Cardiac muscle cell (in vitro differentiated cells and primary cell): ENCODE results near the gene EIF2A. TPM values are rescaled to one million over a fixed set of nuclear protein-coding genes. Genes with fewer than 3 reads are reported as not detected.

Source experiments
- DNase-seq, 2 donors: peaks; one replicate each; pipeline versions ENCODE4 v3.0.0 to v3.0.0-alpha.2; 2010 to 2017; ENCODE audit warnings: low read depth in 1 of 2, low spot score in 1 of 2
- H3K27ac ChIP-seq: fragments of 200-600 bp; sonication (generic); 2 replicates; pipeline ENCODE4 v1.5.1; 2016
- H3K27me3 ChIP-seq: fragments of 200-600 bp; sonication (generic); 2 replicates; pipeline ENCODE4 v1.6.0; 2016; ENCODE audit warnings: control low read depth
- H3K36me3 ChIP-seq: fragments of 200-600 bp; sonication (generic); 2 replicates; pipeline ENCODE4 v1.5.1; 2016; ENCODE audit warnings: control low read depth
- H3K4me1 ChIP-seq: fragments of 200-600 bp; sonication (generic); 2 replicates; pipeline ENCODE4 v1.8.1; 2017; ENCODE audit warnings: low read depth, mild to moderate bottlenecking, mixed run types
- H3K4me3 ChIP-seq: fragments of 200-600 bp; sonication (generic); 2 replicates; pipeline ENCODE4 v1.5.1; 2016; ENCODE audit warnings: mild to moderate bottlenecking
- H3K9me3 ChIP-seq: fragments of 200-600 bp; sonication (generic); 2 replicates; pipeline ENCODE4 v1.5.1; 2017; ENCODE audit warnings: low read depth, mild to moderate bottlenecking, control low read depth
- CTCF ChIP-seq: IDR thresholded peaks from 2 replicates; pipeline ENCODE4 v1.5.1; 2012; ENCODE audit warnings: low read depth, mild to moderate bottlenecking, low read length
- polyA plus RNA-seq: library from polyadenylated mRNA; unstranded; fragments of >200 nt; fragmentation: Nextera tagmentation; extraction: Ambion mirVana; gene quantifications from 2 replicates; pipeline ENCODE4 v1.2.1, GENCODE V29; 2016
- total RNA-seq: library from RNA; depleted of rRNA; stranded (reverse); fragments of >200 nt; gene quantifications from 2 replicates; pipeline ENCODE4 v1.2.3, GENCODE V29; 2016

Gene EIF2A
- total and polyA plus RNA-seq, 2 experiments from 2014 or later, result 40.5 to 49.5 TPM

GRCh38 chr3:150521463-150521862, 25.1 kb upstream of the EIF2A start:
- Histone ChIP-seq H3K9me3 (peaks cover 3% of the 10 kb centered on the region), H3K27me3 (no peaks in the 10 kb centered on the region), H3K36me3 (no peaks in the 10 kb centered on the region), H3K4me3 (no peak overlapping the region), H3K4me1 (no peaks in the 10 kb centered on the region), H3K27ac (no peak overlapping the region)
- no peak for DNase-seq
- TF ChIP-seq CTCF, result no peak

GRCh38 chr3:150523538-150523937, 23.0 kb upstream of the EIF2A start:
- H3K9me3 ChIP-seq, result no peaks in the 10 kb centered on the region
- H3K27ac ChIP-seq, result no peak overlapping the region
- H3K4me3 ChIP-seq, result no peak overlapping the region
- DNase-seq, result peak in 1 of 2 donors; percentile 8
- no peaks in the 10 kb centered on the region for H3K4me1 ChIP-seq
- no peaks in the 10 kb centered on the region for H3K36me3 ChIP-seq
- no peak for TF ChIP-seq CTCF
- no peaks in the 10 kb centered on the region for H3K27me3 ChIP-seq

- Histone ChIP-seq H3K9me3 (no peaks in the 10 kb centered on the region), H3K27me3 (no peaks in the 10 kb centered on the region), H3K4me1 (no peaks in the 10 kb centered on the region), H3K27ac (no peak overlapping the region), H3K36me3 (no peaks in the 10 kb centered on the region), H3K4me3 (no peak overlapping the region)
- DNase-seq, result no peak
- TF ChIP-seq CTCF, result no peak
These were observed 18.9 kb upstream of the EIF2A start for GRCh38 chr3:150527464-150528255.

GRCh38 chr3:150528354-150528797, 18.2 kb upstream of the EIF2A start:
- no peak overlapping the region for H3K27ac ChIP-seq
- no peaks in the 10 kb centered on the region for H3K9me3 ChIP-seq
- no peaks in the 10 kb centered on the region for H3K36me3 ChIP-seq
- H3K27me3 ChIP-seq, result no peaks in the 10 kb centered on the region
- no peaks in the 10 kb centered on the region for H3K4me1 ChIP-seq
- H3K4me3 ChIP-seq, result no peak overlapping the region
- peak; percentile 42 for TF ChIP-seq CTCF
- peak in 1 of 2 donors; percentile 43 for DNase-seq

- H3K27ac ChIP-seq, result no peak overlapping the region
- no peak overlapping the region for H3K4me3 ChIP-seq
- TF ChIP-seq CTCF, result no peak
- H3K4me1 ChIP-seq, result no peaks in the 10 kb centered on the region
- DNase-seq, result no peak
- H3K36me3 ChIP-seq, result no peaks in the 10 kb centered on the region
- no peaks in the 10 kb centered on the region for H3K9me3 ChIP-seq
- H3K27me3 ChIP-seq, result no peaks in the 10 kb centered on the region
These were observed 14.8 kb upstream of the EIF2A start for GRCh38 chr3:150531775-150532174.
